ENCODE results near the gene KIF5C. TPM values are rescaled to one million over a fixed set of nuclear protein-coding genes. Genes with fewer than 3 reads are reported as not detected.

KIF5C gene
- total RNA-seq, 2 donors from 2014 or later: 0.95 to 1.3 TPM

- intact Hi-C loops (cut with DNase I): no loop called here
- no peak for DNase-seq (ENCODE audit: low spot score)
These were observed 43.5 kb downstream of the KIF5C start for GRCh38 chr2:148918554-148918953.

- no peak for DNase-seq (ENCODE audit: low spot score)
- intact Hi-C loops (cut with DNase I): no loop called here
These were observed 45.5 kb downstream of the KIF5C start for GRCh38 chr2:148920559-148920958.

GRCh38 chr2:148922062-148922461 lies 47.0 kb downstream of the KIF5C start:
- intact Hi-C loops (cut with DNase I): loop anchor here in 1 of 2 donors (2.0 kb wide), 1 partner anchor 59 kb away; no protein-coding TSS in a partner anchor

GRCh38 chr2:148922776-148923475 lies 47.9 kb downstream of the KIF5C start:
- intact Hi-C loops (cut with DNase I): loop anchor here in 1 of 2 donors (2.0 kb wide), 1 partner anchor 58 kb away; no protein-coding TSS in a partner anchor

More at GRCh38 chr2:148922062-148922461, 47.0 kb downstream of the KIF5C start:
- DNase-seq (ENCODE audit: low spot score): no peak

GRCh38 chr2:148924514-148925178 lies 49.6 kb downstream of the KIF5C start:
- DNase-seq (ENCODE audit: low spot score): no peak
- intact Hi-C loops (cut with DNase I): loop anchor here in 1 of 2 donors (5.0 kb wide), 1 partner anchor 1737 kb away; no protein-coding TSS in a partner anchor

More at GRCh38 chr2:148922776-148923475, 47.9 kb downstream of the KIF5C start:
- DNase-seq (ENCODE audit: low spot score): no peak

- DNase-seq (ENCODE audit: low spot score): no peak
- intact Hi-C loops (cut with DNase I): loop anchor here in 1 of 2 donors (5.0 kb wide), 1 partner anchor 1739 kb away; no protein-coding TSS in a partner anchor
These were observed 51.4 kb downstream of the KIF5C start for GRCh38 chr2:148926291-148926961.

GRCh38 chr2:148926981-148927401 lies 52.0 kb downstream of the KIF5C start:
- intact Hi-C loops (cut with DNase I): loop anchor here in 1 of 2 donors (5.0 kb wide), 1 partner anchor 1740 kb away; no protein-coding TSS in a partner anchor
- DNase-seq (ENCODE audit: low spot score): no peak

GRCh38 chr2:148928395-148928794 lies 53.4 kb downstream of the KIF5C start:
- DNase-seq (ENCODE audit: low spot score): no peak
- intact Hi-C loops (cut with DNase I): loop anchor here in 1 of 2 donors (5.0 kb wide), 1 partner anchor 1741 kb away; no protein-coding TSS in a partner anchor

GRCh38 chr2:148930046-148930775 lies 55.2 kb downstream of the KIF5C start:
- DNase-seq (ENCODE audit: low spot score): no peak
- intact Hi-C loops (cut with DNase I): no loop called here

GRCh38 chr2:148932536-148932935 lies 57.5 kb downstream of the KIF5C start:
- intact Hi-C loops (cut with DNase I): no loop called here
- DNase-seq (ENCODE audit: low spot score): no peak

- no peak for DNase-seq (ENCODE audit: low spot score)
- intact Hi-C loops (cut with DNase I): no loop called here
These were observed 58.4 kb downstream of the KIF5C start for GRCh38 chr2:148933456-148933855.

GRCh38 chr2:148935791-148936190 lies 60.8 kb downstream of the KIF5C start:
- intact Hi-C loops (cut with DNase I): no loop called here
- DNase-seq (ENCODE audit: low spot score): no peak

GRCh38 chr2:148936857-148937450 lies 61.9 kb downstream of the KIF5C start:
- intact Hi-C loops (cut with DNase I): no loop called here
- no peak for DNase-seq (ENCODE audit: low spot score)

GRCh38 chr2:148939271-148939670 lies 64.2 kb downstream of the KIF5C start:
- intact Hi-C loops (cut with DNase I): no loop called here
- no peak for DNase-seq (ENCODE audit: low spot score)

GRCh38 chr2:148943097-148943496 lies 68.1 kb downstream of the KIF5C start:
- intact Hi-C loops (cut with DNase I): no loop called here
- DNase-seq (ENCODE audit: low spot score): no peak

GRCh38 chr2:148944536-148944935 lies 69.5 kb downstream of the KIF5C start:
- intact Hi-C loops (cut with DNase I): no loop called here
- DNase-seq (ENCODE audit: low spot score): no peak

GRCh38 chr2:148947299-148947698 lies 72.3 kb downstream of the KIF5C start:
- DNase-seq (ENCODE audit: low spot score): no peak
- intact Hi-C loops (cut with DNase I): no loop called here

GRCh38 chr2:148948868-148949267 lies 73.8 kb downstream of the KIF5C start:
- no peak for DNase-seq (ENCODE audit: low spot score)
- intact Hi-C loops (cut with DNase I): no loop called here

- intact Hi-C loops (cut with DNase I): no loop called here
These were observed 74.3 kb downstream of the KIF5C start for GRCh38 chr2:148949348-148949747.

More at GRCh38 chr2:148949348-148949747, 74.3 kb downstream of the KIF5C start:
- DNase-seq (ENCODE audit: low spot score): no peak

Measured in posterior vena cava (tissue), 2 donors.